HG02678 (cell line): Measurements from ENCODE around the gene SLC9C1.

Experiments used
- ATAC-seq: cut with Tn5 transposase; IDR thresholded peaks from one replicate; pipeline ENCODE4 v1.9.1; 2021; ENCODE audit warnings: mild to moderate bottlenecking, moderate library complexity; ENCODE audit not compliant: unreplicated experiment

SLC9C1 gene

GRCh38 chr3:112307557-112307956, 13.5 kb upstream of the SLC9C1 start:
- ATAC-seq, result no peak

- no peak for ATAC-seq
Observed at GRCh38 chr3:112306825-112307224, 12.8 kb upstream of the SLC9C1 start.

GRCh38 chr3:112304611-112305010, 10.6 kb upstream of the SLC9C1 start:
- no peak for ATAC-seq

- peak; percentile 63 for ATAC-seq
Observed at GRCh38 chr3:112303764-112304325, 9.8 kb upstream of the SLC9C1 start.

GRCh38 chr3:112302881-112303763, 9.1 kb upstream of the SLC9C1 start:
- peak; percentile 66 for ATAC-seq

- no peak for ATAC-seq
Observed at GRCh38 chr3:112302150-112302830, 8.3 kb upstream of the SLC9C1 start.

GRCh38 chr3:112298781-112299180, 4.8 kb upstream of the SLC9C1 start:
- ATAC-seq, result no peak

- peak; percentile 58 for ATAC-seq
Observed at GRCh38 chr3:112297714-112298113, 3.7 kb upstream of the SLC9C1 start.

GRCh38 chr3:112289011-112289410, 5.0 kb downstream of the SLC9C1 start:
- no peak for ATAC-seq

GRCh38 chr3:112280266-112280665, 13.8 kb downstream of the SLC9C1 start:
- ATAC-seq, result no peak

- no peak for ATAC-seq
Observed at GRCh38 chr3:112273536-112273935, 20.5 kb downstream of the SLC9C1 start.

GRCh38 chr3:112261742-112262141, 32.3 kb downstream of the SLC9C1 start:
- ATAC-seq, result no peak

- no peak for ATAC-seq
Observed at GRCh38 chr3:112260563-112260962, 33.5 kb downstream of the SLC9C1 start.

- ATAC-seq, result peak; percentile 71
Observed at GRCh38 chr3:112253301-112253971, 40.6 kb downstream of the SLC9C1 start.

- ATAC-seq, result peak; percentile 66
Observed at GRCh38 chr3:112247900-112248299, 46.1 kb downstream of the SLC9C1 start.

GRCh38 chr3:112247350-112247749, 46.7 kb downstream of the SLC9C1 start:
- ATAC-seq, result no peak

- ATAC-seq, result no peak
Observed at GRCh38 chr3:112233083-112233482, 60.9 kb downstream of the SLC9C1 start.

GRCh38 chr3:112231727-112232126, 62.3 kb downstream of the SLC9C1 start:
- ATAC-seq, result no peak

- no peak for ATAC-seq
Observed at GRCh38 chr3:112230033-112230432, 64.0 kb downstream of the SLC9C1 start.

GRCh38 chr3:112228786-112229185, 65.2 kb downstream of the SLC9C1 start:
- ATAC-seq, result no peak

- no peak for ATAC-seq
Observed at GRCh38 chr3:112200317-112200666, 93.7 kb downstream of the SLC9C1 start.
